ENCODE results near the gene CMC4.

The CMC4 gene

GRCh38 chrX:155053656-155054055, 17.3 kb downstream of the CMC4 start:
- DNase-seq (ENCODE audit: low read depth, low spot score), result no peak

GRCh38 chrX:155052738-155053498, 18.0 kb downstream of the CMC4 start:
- DNase-seq (ENCODE audit: low read depth, low spot score), result no peak

- DNase-seq (ENCODE audit: low read depth, low spot score), result no peak
Observed at GRCh38 chrX:155048977-155049619, 21.8 kb downstream of the CMC4 start.

- no peak for DNase-seq (ENCODE audit: low read depth, low spot score)
Observed at GRCh38 chrX:155046811-155047528, 24.0 kb downstream of the CMC4 start.

- DNase-seq (ENCODE audit: low read depth, low spot score), result no peak
Observed at GRCh38 chrX:155046129-155046810, 24.7 kb downstream of the CMC4 start.

GRCh38 chrX:155035688-155036087, 35.2 kb downstream of the CMC4 start:
- DNase-seq (ENCODE audit: low read depth, low spot score), result no peak

GRCh38 chrX:155031657-155032056, 39.3 kb downstream of the CMC4 start:
- DNase-seq (ENCODE audit: low read depth, low spot score), result no peak

GRCh38 chrX:155028877-155029291, 42.1 kb downstream of the CMC4 start:
- no peak for DNase-seq (ENCODE audit: low read depth, low spot score)

GRCh38 chrX:155028129-155028528, 42.8 kb downstream of the CMC4 start:
- DNase-seq (ENCODE audit: low read depth, low spot score), result no peak

- DNase-seq (ENCODE audit: low read depth, low spot score), result no peak
Observed at GRCh38 chrX:155027509-155028066, 43.3 kb downstream of the CMC4 start.

- DNase-seq (ENCODE audit: low read depth, low spot score), result peak; percentile 78
Observed at GRCh38 chrX:155026727-155027508, 44.0 kb downstream of the CMC4 start, which contains the start of gene FUNDC2. FUNDC2 (plus strand) TSS chrX:155026844; CDS start chrX:155026939, 95 bp downstream.

- no peak for DNase-seq (ENCODE audit: low read depth, low spot score)
Observed at GRCh38 chrX:155026420-155026726, 44.6 kb downstream of the CMC4 start.

GRCh38 chrX:155023907-155024833, 46.8 kb downstream of the CMC4 start:
- DNase-seq (ENCODE audit: low read depth, low spot score), result no peak

GRCh38 chrX:155022585-155022984, 48.4 kb downstream of the CMC4 start, which contains the start of gene F8:
F8 (minus strand) TSS chrX:155022723; CDS start chrX:155022552, 171 bp downstream.
- DNase-seq (ENCODE audit: low read depth, low spot score), result no peak

GRCh38 chrX:155020591-155020990, 50.3 kb downstream of the CMC4 start:
- DNase-seq (ENCODE audit: low read depth, low spot score), result no peak

Data from activated naive CD8-positive, alpha-beta T cell treated with anti-CD3 and anti-CD28 coated beads, Interleukin-2, amount 50 U/mL, for 16 hours (primary cell).